AG10803 (cell line): ENCODE data around the gene HMG20A.

ENCODE experiments used
- DNase-seq: peaks from one replicate; pipeline ENCODE4 v3.0.0; 2010; ENCODE audit warnings: low read depth
- H3K4me3 ChIP-seq: 2 replicates; pipeline ENCODE4 v1.5.1; 2011; ENCODE audit warnings: mild to moderate bottlenecking, low read length, control low read depth
- TF ChIP-seq, protein P1 (sequence below): conservative IDR thresholded peaks from 2 replicates; pipeline ENCODE4 v1.5.1; 2011; ENCODE audit warnings: mild to moderate bottlenecking, low read length, control low read depth, inconsistent platforms

HMG20A gene

DNA sequence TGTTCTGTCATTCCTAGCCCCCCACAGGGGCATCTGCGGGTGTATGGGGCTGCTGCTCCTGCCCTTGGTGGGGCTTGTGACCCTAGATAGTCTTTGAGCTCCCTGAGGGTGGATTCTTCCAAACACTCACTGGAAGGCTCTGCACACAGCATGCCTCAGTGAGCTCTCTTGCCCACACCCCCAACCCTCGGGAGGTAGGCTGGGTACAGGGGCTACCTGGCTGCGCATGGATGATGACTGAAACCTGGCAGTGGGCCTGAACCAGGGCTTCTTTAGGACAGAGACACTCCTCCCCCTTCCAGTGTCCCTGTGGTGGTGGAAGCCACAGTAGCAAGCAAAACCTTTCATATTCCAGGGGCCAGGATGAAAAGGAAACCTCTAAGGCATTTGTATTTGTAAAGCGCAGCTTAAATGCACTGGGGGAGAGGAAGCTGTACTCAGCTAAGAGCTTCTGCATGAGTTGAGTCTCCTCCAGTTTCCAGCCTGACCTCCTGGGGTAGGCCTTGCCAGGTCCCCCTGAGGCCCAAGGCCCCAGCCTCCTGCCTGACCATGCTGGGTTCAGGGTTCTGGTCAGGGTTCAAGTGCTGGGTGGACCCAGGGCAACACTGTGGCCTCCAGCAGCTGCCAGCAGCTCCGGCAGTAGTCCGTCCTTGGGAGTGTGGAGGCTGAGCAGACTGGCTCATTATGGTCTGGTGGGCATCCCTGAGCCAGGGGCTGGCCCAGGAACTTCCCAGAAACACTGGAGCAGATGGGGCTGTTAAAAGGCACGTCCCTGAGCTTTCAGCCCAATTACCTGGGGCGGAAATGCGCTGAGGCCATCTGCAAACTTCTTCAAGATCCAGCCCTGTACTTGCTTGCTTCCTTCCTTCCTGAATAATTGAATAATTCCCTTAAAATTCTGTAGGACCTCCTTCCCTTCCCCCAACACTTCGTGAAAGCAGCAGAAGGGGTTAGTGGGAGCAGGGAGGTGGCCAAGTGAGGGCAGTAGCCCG lies 89.7 kb downstream of the HMG20A start:
- no peak for DNase-seq
- no peak overlapping the region for H3K4me3 ChIP-seq
- TF ChIP-seq, protein P1, sequence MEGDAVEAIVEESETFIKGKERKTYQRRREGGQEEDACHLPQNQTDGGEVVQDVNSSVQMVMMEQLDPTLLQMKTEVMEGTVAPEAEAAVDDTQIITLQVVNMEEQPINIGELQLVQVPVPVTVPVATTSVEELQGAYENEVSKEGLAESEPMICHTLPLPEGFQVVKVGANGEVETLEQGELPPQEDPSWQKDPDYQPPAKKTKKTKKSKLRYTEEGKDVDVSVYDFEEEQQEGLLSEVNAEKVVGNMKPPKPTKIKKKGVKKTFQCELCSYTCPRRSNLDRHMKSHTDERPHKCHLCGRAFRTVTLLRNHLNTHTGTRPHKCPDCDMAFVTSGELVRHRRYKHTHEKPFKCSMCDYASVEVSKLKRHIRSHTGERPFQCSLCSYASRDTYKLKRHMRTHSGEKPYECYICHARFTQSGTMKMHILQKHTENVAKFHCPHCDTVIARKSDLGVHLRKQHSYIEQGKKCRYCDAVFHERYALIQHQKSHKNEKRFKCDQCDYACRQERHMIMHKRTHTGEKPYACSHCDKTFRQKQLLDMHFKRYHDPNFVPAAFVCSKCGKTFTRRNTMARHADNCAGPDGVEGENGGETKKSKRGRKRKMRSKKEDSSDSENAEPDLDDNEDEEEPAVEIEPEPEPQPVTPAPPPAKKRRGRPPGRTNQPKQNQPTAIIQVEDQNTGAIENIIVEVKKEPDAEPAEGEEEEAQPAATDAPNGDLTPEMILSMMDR: no peak

DNA sequence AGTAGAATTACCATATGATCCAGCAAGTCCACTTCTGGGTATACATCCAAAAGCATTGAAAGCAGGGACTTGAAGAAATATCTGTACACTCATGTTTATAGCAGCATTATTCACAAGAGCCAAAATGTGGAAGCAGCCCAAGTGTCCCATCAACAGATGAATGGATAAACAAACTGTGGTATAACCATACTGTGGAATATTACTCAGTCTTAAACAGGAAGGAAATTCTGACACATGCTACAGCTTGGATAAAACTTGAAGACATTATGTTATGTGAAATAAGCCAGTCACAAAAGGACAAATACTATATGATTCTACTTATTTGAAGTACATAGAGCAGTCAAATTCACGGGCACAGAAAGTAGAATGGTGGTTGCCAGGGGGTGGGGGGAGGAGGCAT lies 91.2 kb downstream of the HMG20A start:
- TF ChIP-seq, protein P1: no peak
- DNase-seq: no peak
- H3K4me3 ChIP-seq: no peak overlapping the region

DNA sequence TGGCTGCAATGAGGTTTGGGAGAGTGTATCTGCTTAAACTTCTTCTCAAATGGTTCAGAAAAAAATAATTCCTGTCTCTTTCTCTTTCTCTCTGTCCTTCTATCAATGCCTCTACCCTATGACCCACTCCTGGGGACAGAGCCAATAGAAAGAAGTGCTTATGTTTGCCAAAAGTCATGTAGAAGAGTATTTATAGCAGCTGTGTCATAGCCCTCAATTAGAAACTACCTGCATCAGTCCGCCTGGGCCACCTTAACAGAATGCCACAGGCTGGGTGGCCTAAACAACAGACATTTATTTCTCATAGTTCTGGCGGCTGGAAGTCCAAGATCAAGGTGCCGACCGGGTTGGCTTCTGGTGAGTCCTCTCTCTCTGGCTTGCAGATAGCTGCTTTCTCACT lies 92.5 kb downstream of the HMG20A start:
- no peak overlapping the region for H3K4me3 ChIP-seq
- TF ChIP-seq, protein P1: no peak
- no peak for DNase-seq

DNA sequence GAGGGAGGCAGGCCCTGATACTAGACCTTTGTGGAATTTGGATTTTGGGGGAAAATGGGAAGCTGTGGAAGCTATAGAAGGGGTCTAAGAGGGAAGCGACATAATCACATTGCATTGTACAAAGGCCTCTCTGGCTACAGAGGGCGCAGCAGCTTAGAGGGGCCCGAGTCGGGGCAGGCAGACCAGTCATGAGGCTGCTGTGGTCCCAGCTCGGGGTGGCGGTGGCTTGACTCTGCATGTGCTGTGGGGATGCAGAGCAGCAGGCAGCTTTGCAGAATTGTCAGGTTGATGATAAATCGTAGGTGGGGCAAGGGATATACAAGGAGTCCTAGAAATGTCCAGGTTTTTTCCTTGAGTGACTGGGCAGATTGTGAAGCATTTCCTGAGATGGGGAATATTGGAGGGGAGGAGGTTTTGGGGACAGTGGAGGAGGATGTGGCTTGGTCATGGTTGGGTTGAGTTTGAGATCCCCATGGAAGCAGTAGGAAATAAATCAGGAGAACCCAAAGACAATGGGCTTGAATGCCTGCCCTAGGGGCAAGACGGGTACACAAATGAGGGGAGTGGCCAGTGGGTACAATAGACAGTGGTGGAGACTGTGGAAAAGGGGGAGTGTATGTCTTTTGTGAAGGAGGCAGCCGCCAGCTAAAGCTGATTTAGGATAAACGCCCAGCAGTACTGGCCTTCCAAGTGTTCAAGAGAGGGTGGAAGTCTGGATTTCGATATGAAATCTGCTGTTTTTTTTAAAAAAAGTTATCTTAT lies 94.1 kb downstream of the HMG20A start:
- no peak for DNase-seq
- no peak overlapping the region for H3K4me3 ChIP-seq
- TF ChIP-seq, protein P1: no peak

DNA sequence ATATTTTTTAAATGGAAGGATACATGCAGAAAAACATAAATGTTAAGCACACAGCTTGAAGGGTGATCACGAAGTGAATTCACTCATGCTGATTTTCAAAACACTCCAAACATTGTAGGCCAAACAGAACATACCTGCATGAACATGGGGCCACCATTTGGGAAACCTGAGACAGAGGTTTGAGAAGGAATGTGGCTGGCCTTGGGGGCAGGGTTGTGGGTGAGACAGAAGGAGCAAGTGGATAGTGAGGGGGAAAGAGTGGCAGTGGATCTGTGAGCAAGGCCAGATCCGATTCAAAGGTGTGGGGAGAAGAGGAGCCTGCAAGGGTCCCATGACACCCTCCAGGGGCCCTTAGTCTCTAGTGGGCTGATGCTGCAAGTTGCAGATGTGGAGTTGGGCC lies 94.9 kb downstream of the HMG20A start:
- TF ChIP-seq, protein P1: no peak
- no peak overlapping the region for H3K4me3 ChIP-seq
- DNase-seq: no peak

DNA sequence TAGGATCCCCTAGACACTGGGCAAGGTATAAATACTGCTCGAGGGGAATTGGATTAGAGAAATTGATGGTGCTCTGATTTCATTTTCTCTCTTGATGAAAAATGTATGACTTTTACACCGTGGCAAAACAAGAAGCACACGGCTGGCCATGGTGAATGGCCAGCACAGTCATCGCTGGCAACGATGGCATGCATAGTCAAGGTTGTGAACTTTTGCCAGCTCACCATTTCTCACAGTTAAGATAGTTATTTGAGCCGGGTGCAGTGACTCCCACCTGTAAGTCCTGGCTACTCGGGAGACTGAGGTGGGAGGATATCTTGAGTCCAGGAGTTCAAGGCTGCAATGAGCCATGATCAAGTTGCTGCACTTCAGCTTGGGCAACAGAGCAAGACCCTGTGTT lies 95.4 kb downstream of the HMG20A start:
- H3K4me3 ChIP-seq: no peak overlapping the region
- TF ChIP-seq, protein P1: no peak
- DNase-seq: no peak
